WTC11 (cell line): ENCODE results near the gene HHIPL1. TPM values are rescaled to one million over a fixed set of nuclear protein-coding genes. Genes with fewer than 3 reads are reported as not detected.

Experiments
- ATAC-seq: fragments of 200-7000 bp; cut with Tn5 transposase; 2 replicates; pipeline ENCODE4 v1.10.0; 2021; ENCODE audit warnings: mild to moderate bottlenecking, moderate library complexity
- CTCF ChIA-PET: fragments of 300-600 bp; sonication (Branson Sonifier 250); formaldehyde crosslinking; loops from one replicate; lab custom pipeline; 2021; ENCODE audit warnings: antibody characterized with exemption; lab: Charles Lee
- POLR2A ChIA-PET: fragments of 350-600 bp; sonication (Branson Sonifier 250); formaldehyde crosslinking; loops from one replicate; lab custom pipeline; 2021; ENCODE audit warnings: antibody characterized with exemption; lab: Charles Lee
- DNase-seq: peaks from one replicate; pipeline ENCODE4 v3.0.0; 2021; ENCODE audit warnings: low spot score
- H3K27ac Mint-ChIP-seq: 2 replicates; pipeline ENCODE4 v1.8.0; 2021; ENCODE audit warnings: mixed read lengths
- H3K27me3 Mint-ChIP-seq: 2 replicates; pipeline ENCODE4 v1.8.0; 2021; ENCODE audit warnings: low read depth, mild to moderate bottlenecking, moderate library complexity, mixed read lengths
- H3K36me3 Mint-ChIP-seq: 2 replicates; pipeline ENCODE4 v1.8.0; 2021; ENCODE audit warnings: mixed read lengths
- H3K4me1 Mint-ChIP-seq: 2 replicates; pipeline ENCODE4 v1.8.0; 2022; ENCODE audit warnings: mixed read lengths
- H3K4me3 Mint-ChIP-seq: 2 replicates; pipeline ENCODE4 v1.8.0; 2021; ENCODE audit warnings: mild to moderate bottlenecking, moderate library complexity, mixed read lengths
- H3K9me3 Mint-ChIP-seq: 2 replicates; pipeline ENCODE4 v1.8.0; 2021; ENCODE audit warnings: mixed read lengths
- E2F5 ChIP-seq: sonication (generic); formaldehyde crosslinking; IDR thresholded peaks from 2 replicates; pipeline ENCODE4 v1.8.1; 2022; ENCODE audit warnings: mild to moderate bottlenecking, moderate library complexity, missing genetic modification reagents
- ELF4 ChIP-seq: sonication (generic); formaldehyde crosslinking; IDR thresholded peaks from 2 replicates; pipeline ENCODE4 v1.8.1; 2022; ENCODE audit warnings: low read depth, mild to moderate bottlenecking, moderate library complexity, missing genetic modification reagents
- ETV6 ChIP-seq: sonication (generic); formaldehyde crosslinking; IDR thresholded peaks from 2 replicates; pipeline ENCODE4 v1.8.1; 2022; ENCODE audit warnings: mild to moderate bottlenecking, missing genetic modification reagents
- IRF1 ChIP-seq: sonication (generic); formaldehyde crosslinking; IDR thresholded peaks from 2 replicates; pipeline ENCODE4 v1.8.0; 2023; ENCODE audit warnings: missing genetic modification reagents
- MYBL2 ChIP-seq: sonication (generic); formaldehyde crosslinking; IDR thresholded peaks from 2 replicates; pipeline ENCODE4 v1.8.1; 2023; ENCODE audit warnings: mild to moderate bottlenecking, moderate library complexity, missing genetic modification reagents
- NFYB ChIP-seq: sonication (generic); formaldehyde crosslinking; conservative IDR thresholded peaks from 2 replicates; pipeline ENCODE4 v1.8.0; 2022; ENCODE audit warnings: low read depth, missing genetic modification reagents
- RELA ChIP-seq: sonication (generic); formaldehyde crosslinking; IDR thresholded peaks from 2 replicates; pipeline ENCODE4 v1.8.1; 2022; ENCODE audit warnings: missing genetic modification reagents, mild to moderate bottlenecking, borderline replicate concordance
- SMAD3 ChIP-seq: sonication (generic); formaldehyde crosslinking; IDR thresholded peaks from 2 replicates; pipeline ENCODE4 v1.8.0; 2022; ENCODE audit warnings: missing genetic modification reagents, mild to moderate bottlenecking, borderline replicate concordance
- SP1 ChIP-seq: sonication (generic); formaldehyde crosslinking; conservative IDR thresholded peaks from 2 replicates; pipeline ENCODE4 v1.8.1; 2022; ENCODE audit warnings: missing genetic modification reagents
- TEAD1 ChIP-seq: sonication (generic); formaldehyde crosslinking; IDR thresholded peaks from 2 replicates; pipeline ENCODE4 v1.8.0; 2022; ENCODE audit warnings: mild to moderate bottlenecking, missing genetic modification reagents
- ZBTB21 ChIP-seq: sonication (generic); formaldehyde crosslinking; IDR thresholded peaks from 2 replicates; pipeline ENCODE4 v1.8.1; 2023; ENCODE audit warnings: mild to moderate bottlenecking, missing genetic modification reagents, borderline replicate concordance
- ZMAT4 ChIP-seq: fragments of 250-450 bp; sonication (Bioruptor Pico); IDR thresholded peaks from 2 replicates; pipeline ENCODE4 v1.9.0; 2021; ENCODE audit warnings: mild to moderate bottlenecking
- ZNF219 ChIP-seq: sonication (generic); formaldehyde crosslinking; IDR thresholded peaks from 2 replicates; pipeline ENCODE4 v1.8.0; 2023; ENCODE audit warnings: missing genetic modification reagents, mild to moderate bottlenecking, borderline replicate concordance
- ZNF396 ChIP-seq: fragments of 250-450 bp; sonication (Bioruptor Pico); IDR thresholded peaks from 2 replicates; pipeline ENCODE4 v1.8.0; 2021; ENCODE audit warnings: mild to moderate bottlenecking, moderate library complexity, borderline replicate concordance
- total RNA-seq: library from RNA; stranded (reverse); gene quantifications from 3 replicates; pipeline ENCODE4 v1.2.3, GENCODE V29; 2021
- TF ChIP-seq, protein P1 (sequence below): sonication (generic); formaldehyde crosslinking; conservative IDR thresholded peaks from 2 replicates; pipeline ENCODE4 v1.8.1; 2022; ENCODE audit warnings: mild to moderate bottlenecking, missing genetic modification reagents
- TF ChIP-seq, protein P2 (sequence below): sonication (generic); formaldehyde crosslinking; conservative IDR thresholded peaks from 2 replicates; pipeline ENCODE4 v1.8.1; 2023; ENCODE audit warnings: mild to moderate bottlenecking, low read depth, missing genetic modification reagents, moderate library complexity
- TF ChIP-seq, protein P3 (sequence below): sonication (generic); formaldehyde crosslinking; IDR thresholded peaks from 2 replicates; pipeline ENCODE4 v1.8.0; 2022; ENCODE audit warnings: mild to moderate bottlenecking, missing genetic modification reagents
- TF ChIP-seq, protein P4 (sequence below): sonication (generic); formaldehyde crosslinking; IDR thresholded peaks from 2 replicates; pipeline ENCODE4 v1.8.0; 2022; ENCODE audit warnings: mild to moderate bottlenecking, missing genetic modification reagents

Gene HHIPL1
- total RNA-seq, 1 experiment from 2014 or later = 1.5 TPM

DNA sequence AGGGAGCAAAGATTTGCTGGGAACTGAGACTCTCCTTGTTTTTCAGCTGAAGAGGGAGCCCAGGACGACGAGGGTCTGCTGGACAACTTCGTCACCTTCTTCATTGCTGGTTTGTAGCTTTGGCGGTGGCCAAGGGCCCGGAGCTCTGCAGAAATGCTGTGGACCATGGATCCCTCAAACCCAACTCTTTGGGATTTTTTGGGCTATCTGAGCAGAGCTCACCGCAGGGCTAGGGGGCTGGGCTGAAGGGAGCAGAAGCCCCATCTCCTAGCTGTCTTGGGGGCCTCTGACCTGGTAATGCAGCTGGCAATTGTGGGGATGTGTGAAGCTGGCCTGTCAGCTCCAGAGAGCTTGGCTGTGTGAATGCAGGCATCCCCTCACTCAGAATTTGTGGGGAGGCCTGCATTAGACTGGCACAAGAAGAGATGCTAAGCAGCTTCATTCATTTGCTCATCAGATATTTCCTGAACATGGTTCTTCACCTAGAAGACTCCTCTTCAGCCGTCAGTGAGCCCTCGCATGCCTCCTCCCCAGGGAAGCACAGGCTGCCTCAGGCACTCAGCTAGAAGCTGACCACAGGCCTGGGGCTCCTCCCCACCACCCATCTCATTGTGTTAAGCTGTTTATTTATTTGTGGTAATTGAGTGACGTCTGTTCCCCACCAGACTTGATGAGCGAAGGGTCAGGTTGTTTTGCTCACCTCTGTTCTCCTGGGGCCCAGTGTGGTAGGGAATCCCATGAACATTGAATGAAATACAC is 71.3 kb downstream of the HHIPL1 start:
- Mint-ChIP-seq H3K27me3 (peaks cover 3% of the 10 kb centered on the region; the same call in 1 of the 2 replicates), H3K9me3 (peaks cover 8% of the 10 kb centered on the region), H3K36me3 (no peaks in the 10 kb centered on the region), H3K4me1 (0 out of 2 replicates have a peak, but pooled peaks cover 5% of the 10 kb centered on the region), H3K4me3 (no peak overlapping the region), H3K27ac (no peak overlapping the region)
- DNase-seq (no peak), ATAC-seq (no peak)
- TF ChIP-seq SMAD3 (CRISPR knock-in tag) (no peak), ZNF219 (CRISPR knock-in tag) (no peak), MYBL2 (CRISPR knock-in tag) (no peak), E2F5 (CRISPR knock-in tag) (no peak), ZBTB21 (CRISPR knock-in tag) (no peak), SP1 (CRISPR knock-in tag) (no peak), ZNF396 (no peak), ETV6 (CRISPR knock-in tag) (no peak), TEAD1 (CRISPR knock-in tag) (no peak)
- TF ChIP-seq, protein P1, sequence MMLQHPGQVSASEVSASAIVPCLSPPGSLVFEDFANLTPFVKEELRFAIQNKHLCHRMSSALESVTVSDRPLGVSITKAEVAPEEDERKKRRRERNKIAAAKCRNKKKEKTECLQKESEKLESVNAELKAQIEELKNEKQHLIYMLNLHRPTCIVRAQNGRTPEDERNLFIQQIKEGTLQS (CRISPR knock-in tag) = no peak
- TF ChIP-seq, protein P2, sequence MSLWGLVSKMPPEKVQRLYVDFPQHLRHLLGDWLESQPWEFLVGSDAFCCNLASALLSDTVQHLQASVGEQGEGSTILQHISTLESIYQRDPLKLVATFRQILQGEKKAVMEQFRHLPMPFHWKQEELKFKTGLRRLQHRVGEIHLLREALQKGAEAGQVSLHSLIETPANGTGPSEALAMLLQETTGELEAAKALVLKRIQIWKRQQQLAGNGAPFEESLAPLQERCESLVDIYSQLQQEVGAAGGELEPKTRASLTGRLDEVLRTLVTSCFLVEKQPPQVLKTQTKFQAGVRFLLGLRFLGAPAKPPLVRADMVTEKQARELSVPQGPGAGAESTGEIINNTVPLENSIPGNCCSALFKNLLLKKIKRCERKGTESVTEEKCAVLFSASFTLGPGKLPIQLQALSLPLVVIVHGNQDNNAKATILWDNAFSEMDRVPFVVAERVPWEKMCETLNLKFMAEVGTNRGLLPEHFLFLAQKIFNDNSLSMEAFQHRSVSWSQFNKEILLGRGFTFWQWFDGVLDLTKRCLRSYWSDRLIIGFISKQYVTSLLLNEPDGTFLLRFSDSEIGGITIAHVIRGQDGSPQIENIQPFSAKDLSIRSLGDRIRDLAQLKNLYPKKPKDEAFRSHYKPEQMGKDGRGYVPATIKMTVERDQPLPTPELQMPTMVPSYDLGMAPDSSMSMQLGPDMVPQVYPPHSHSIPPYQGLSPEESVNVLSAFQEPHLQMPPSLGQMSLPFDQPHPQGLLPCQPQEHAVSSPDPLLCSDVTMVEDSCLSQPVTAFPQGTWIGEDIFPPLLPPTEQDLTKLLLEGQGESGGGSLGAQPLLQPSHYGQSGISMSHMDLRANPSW (CRISPR knock-in tag) = no peak
- TF ChIP-seq, protein P3, sequence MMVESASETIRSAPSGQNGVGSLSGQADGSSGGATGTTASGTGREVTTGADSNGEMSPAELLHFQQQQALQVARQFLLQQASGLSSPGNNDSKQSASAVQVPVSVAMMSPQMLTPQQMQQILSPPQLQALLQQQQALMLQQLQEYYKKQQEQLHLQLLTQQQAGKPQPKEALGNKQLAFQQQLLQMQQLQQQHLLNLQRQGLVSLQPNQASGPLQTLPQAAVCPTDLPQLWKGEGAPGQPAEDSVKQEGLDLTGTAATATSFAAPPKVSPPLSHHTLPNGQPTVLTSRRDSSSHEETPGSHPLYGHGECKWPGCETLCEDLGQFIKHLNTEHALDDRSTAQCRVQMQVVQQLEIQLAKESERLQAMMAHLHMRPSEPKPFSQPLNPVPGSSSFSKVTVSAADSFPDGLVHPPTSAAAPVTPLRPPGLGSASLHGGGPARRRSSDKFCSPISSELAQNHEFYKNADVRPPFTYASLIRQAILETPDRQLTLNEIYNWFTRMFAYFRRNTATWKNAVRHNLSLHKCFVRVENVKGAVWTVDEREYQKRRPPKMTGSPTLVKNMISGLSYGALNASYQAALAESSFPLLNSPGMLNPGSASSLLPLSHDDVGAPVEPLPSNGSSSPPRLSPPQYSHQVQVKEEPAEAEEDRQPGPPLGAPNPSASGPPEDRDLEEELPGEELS (CRISPR knock-in tag) = no peak
- ChIA-PET CTCF (interaction anchor here (0.8 to 2.3 kb wide), 4 partner anchors 14 to 32 kb away, joined by 3 to 7 read pairs (median 4); partner anchors contain the start of gene CYP46A1), POLR2A (no interaction called here)

DNA sequence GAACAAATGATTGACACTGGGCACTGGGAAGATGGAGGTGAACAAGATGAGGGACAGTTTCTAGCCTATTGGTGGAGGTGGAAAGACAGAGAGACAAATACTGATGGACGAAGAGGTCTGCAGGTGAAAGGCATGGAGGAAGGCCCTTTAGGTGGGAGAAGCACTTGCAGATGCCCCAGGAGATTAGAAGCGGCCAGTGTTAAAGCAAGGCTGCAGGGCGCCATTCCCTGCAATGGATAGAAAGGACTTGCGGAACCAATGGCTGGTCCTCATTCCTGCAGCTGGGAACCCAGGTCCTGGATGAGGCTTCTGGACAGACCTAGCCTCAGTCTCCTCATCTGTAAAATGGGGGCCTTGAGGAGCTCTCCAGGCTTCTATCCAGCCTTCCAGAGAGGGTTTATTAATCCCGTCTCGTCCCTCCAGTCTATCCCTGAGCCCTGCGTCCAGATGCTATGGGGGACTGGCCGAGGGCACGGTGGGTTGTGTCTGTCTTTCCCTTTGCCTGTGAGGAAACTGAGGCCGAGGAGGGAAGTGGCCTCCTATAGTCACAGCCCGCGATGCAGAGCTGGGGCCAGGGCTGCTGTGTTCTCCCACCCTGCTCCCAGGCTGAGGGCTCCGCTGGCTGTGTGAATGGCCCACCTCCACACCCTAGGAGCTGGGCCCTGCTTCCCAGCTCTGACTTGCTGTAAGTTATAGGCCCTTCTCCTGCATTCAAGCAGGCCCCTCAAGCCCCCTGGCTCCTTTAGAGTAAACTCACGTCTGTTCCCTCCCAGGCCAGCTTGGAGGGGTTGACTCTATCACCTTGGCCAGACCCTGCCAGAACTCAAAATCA is 72.1 kb downstream of the HHIPL1 start:
- no peak overlapping the region for H3K27ac Mint-ChIP-seq
- ATAC-seq (no peak), DNase-seq (no peak)
- no peak overlapping the region for H3K4me3 Mint-ChIP-seq
- no peaks in the 10 kb centered on the region for H3K36me3 Mint-ChIP-seq
- H3K9me3 Mint-ChIP-seq = peaks cover 8% of the 10 kb centered on the region
- ChIA-PET POLR2A (no interaction called here), CTCF (interaction anchor here (0.6 to 2.3 kb wide), 5 partner anchors 13 to 198 kb away, joined by 3 to 7 read pairs (median 4); partner anchors contain the start of gene CYP46A1)
- H3K4me1 Mint-ChIP-seq = 0 out of 2 replicates have a peak, but pooled peaks cover 5% of the 10 kb centered on the region
- TF ChIP-seq ELF4 (CRISPR knock-in tag) = no peak
- no peak for TF ChIP-seq IRF1 (CRISPR knock-in tag)
- TF ChIP-seq, protein P4, sequence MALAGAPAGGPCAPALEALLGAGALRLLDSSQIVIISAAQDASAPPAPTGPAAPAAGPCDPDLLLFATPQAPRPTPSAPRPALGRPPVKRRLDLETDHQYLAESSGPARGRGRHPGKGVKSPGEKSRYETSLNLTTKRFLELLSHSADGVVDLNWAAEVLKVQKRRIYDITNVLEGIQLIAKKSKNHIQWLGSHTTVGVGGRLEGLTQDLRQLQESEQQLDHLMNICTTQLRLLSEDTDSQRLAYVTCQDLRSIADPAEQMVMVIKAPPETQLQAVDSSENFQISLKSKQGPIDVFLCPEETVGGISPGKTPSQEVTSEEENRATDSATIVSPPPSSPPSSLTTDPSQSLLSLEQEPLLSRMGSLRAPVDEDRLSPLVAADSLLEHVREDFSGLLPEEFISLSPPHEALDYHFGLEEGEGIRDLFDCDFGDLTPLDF (CRISPR knock-in tag) = no peak
- TF ChIP-seq NFYB = no peak
- no peak for TF ChIP-seq ZMAT4 (CRISPR knock-in tag)
- TF ChIP-seq RELA (CRISPR knock-in tag) = no peak
- 0 out of 2 replicates have a peak, but pooled peaks cover 3% of the 10 kb centered on the region for H3K27me3 Mint-ChIP-seq
